Ovary (tissue), 3 donors: Measurements from ENCODE around the gene ARMC8.

Experiments used
- CTCF ChIP-seq, 3 donors: fragments of 450-650 bp in 2 of 3; fragments of 200-600 bp in 1 of 3; IDR thresholded peaks; one replicate each; pipeline versions ENCODE4 v1.5.1 to v1.8.0; 2016 to 2022; ENCODE audit warnings: antibody characterized with exemption in 3 of 3, mild to moderate bottlenecking in 1 of 3
- EP300 ChIP-seq: sonication (generic); formaldehyde crosslinking; IDR thresholded peaks from one replicate; pipeline ENCODE4 v1.6.1; 2017; ENCODE audit warnings: antibody characterized with exemption
- POLR2A ChIP-seq: fragments of 450-650 bp; IDR thresholded peaks from one replicate; pipeline ENCODE4 v1.6.1; 2017; ENCODE audit warnings: antibody characterized with exemption, mild to moderate bottlenecking, moderate library complexity
- donor health status: DM: no; HTN: no; CAD: no.

GRCh38 chr3:138271189-138271794 lies 84.2 kb downstream of the ARMC8 start:
- TF ChIP-seq POLR2A (no peak), CTCF (IDR thresholded peaks at IDR 0.05) (no peak), EP300 (no peak)
